ENCODE measurements around the gene COL6A2.

DNA sequence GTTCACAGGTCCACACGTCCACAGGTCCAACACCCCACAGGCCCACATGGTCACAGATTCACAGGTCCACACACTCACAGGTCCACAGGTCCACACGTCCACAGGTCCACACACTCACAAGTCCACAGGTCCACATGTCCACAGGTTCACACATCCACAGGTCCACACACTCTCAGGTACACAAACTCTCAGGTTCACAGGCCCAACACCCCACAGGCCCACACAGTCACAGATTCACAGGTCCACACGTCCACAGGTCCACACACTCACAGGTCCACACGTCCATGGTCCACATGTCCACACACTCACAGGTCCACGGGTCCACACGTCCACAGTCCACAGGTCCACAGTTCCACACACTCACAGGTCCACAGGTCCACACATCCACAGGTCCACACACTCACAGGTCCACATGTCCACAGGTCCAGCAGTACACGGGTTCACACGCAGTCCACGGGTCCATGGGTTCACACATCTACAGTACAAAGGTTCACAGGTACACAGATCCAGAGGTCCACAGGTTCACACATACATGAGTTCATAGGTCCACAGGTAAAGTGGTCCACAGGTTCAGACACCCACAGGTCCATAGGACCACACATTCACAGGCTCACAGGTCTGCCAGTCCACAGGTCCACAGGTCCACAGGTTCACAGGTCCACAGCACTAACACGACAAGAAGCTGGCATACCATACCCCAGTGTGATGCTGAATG is 39.3 kb upstream of the COL6A2 start:
- TF ChIP-seq, protein P1, sequence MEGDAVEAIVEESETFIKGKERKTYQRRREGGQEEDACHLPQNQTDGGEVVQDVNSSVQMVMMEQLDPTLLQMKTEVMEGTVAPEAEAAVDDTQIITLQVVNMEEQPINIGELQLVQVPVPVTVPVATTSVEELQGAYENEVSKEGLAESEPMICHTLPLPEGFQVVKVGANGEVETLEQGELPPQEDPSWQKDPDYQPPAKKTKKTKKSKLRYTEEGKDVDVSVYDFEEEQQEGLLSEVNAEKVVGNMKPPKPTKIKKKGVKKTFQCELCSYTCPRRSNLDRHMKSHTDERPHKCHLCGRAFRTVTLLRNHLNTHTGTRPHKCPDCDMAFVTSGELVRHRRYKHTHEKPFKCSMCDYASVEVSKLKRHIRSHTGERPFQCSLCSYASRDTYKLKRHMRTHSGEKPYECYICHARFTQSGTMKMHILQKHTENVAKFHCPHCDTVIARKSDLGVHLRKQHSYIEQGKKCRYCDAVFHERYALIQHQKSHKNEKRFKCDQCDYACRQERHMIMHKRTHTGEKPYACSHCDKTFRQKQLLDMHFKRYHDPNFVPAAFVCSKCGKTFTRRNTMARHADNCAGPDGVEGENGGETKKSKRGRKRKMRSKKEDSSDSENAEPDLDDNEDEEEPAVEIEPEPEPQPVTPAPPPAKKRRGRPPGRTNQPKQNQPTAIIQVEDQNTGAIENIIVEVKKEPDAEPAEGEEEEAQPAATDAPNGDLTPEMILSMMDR (conservative IDR thresholded peaks at IDR 0.05 in 1 of 2, IDR thresholded peaks at IDR 0.05 in 1 of 2; ENCODE audit: extremely low read depth in 1 of 2, insufficient read depth in 1 of 2, low read depth in 1 of 2, low read length in 2 of 2), result no peak
- no peak for TF ChIP-seq EZH2 (IDR thresholded peaks at IDR 0.05; ENCODE audit: borderline replicate concordance, low read length)
